Measurements from ENCODE around the gene BMP7.

DNA sequence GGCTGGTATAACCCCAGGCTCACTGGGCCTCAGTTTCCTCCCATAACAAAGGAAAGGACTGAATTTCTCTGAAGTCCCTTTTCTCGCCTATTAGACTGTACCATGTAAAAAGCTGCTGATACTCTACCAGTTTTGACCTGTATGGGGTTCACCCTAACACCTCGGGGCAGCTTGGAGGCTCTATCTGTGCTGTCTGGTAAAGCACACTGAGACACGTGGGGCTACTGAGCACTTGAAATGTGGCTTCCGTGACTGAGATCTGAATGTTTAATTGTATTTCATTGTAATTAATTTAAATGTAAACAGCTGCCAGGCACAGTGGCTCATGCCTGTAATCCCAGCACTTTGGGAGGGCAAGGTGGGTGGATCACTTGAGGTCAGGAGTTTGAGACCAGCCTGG is 24.0 kb downstream of the BMP7 start:
- no peak for TF ChIP-seq POLR2A (IDR thresholded peaks at IDR 0.05)
- TF ChIP-seq, protein P1, sequence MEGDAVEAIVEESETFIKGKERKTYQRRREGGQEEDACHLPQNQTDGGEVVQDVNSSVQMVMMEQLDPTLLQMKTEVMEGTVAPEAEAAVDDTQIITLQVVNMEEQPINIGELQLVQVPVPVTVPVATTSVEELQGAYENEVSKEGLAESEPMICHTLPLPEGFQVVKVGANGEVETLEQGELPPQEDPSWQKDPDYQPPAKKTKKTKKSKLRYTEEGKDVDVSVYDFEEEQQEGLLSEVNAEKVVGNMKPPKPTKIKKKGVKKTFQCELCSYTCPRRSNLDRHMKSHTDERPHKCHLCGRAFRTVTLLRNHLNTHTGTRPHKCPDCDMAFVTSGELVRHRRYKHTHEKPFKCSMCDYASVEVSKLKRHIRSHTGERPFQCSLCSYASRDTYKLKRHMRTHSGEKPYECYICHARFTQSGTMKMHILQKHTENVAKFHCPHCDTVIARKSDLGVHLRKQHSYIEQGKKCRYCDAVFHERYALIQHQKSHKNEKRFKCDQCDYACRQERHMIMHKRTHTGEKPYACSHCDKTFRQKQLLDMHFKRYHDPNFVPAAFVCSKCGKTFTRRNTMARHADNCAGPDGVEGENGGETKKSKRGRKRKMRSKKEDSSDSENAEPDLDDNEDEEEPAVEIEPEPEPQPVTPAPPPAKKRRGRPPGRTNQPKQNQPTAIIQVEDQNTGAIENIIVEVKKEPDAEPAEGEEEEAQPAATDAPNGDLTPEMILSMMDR (IDR thresholded peaks at IDR 0.05) = no peak
- TF ChIP-seq POLR2AphosphoS5 (IDR thresholded peaks at IDR 0.05; ENCODE audit: insufficient read depth in 1 of 2, low read depth in 1 of 2) = no peak
